Stimulated activated CD8-positive, alpha-beta memory T cell treated with anti-CD3 and anti-CD28 coated beads, Interleukin-7, amount 100 ng/mL, for 4 hours (primary cell): ENCODE measurements around the gene OAS3.
"Not testable (repeated sequence)": the region's sequence is repeated elsewhere in the genome, so short reads cannot be mapped to it uniquely, and the experiment has no call there.

Experiments used
- DNase-seq, 2 donors: peaks; one replicate each; pipeline ENCODE4 v3.0.0-alpha.2; 2020; ENCODE audit warnings: low read depth in 2 of 2

OAS3 gene

GRCh38 chr12:112937741-112938719 lies at the start of gene OAS3:
Gene OAS3, plus strand, starts transcription at chr12:112938474. Its CDS starts 57 bp downstream, at chr12:112938531.
- peak; percentile 61 to 70 for DNase-seq

- no peak for DNase-seq
Observed at GRCh38 chr12:112891093-112892024, 46.9 kb upstream of the OAS3 start.

- DNase-seq: no peak
Observed at GRCh38 chr12:112892856-112893255, 45.4 kb upstream of the OAS3 start.

GRCh38 chr12:112894128-112894527 lies 44.1 kb upstream of the OAS3 start:
- DNase-seq: no peak

GRCh38 chr12:112898380-112898779 lies 39.9 kb upstream of the OAS3 start:
- no peak for DNase-seq

DNA sequence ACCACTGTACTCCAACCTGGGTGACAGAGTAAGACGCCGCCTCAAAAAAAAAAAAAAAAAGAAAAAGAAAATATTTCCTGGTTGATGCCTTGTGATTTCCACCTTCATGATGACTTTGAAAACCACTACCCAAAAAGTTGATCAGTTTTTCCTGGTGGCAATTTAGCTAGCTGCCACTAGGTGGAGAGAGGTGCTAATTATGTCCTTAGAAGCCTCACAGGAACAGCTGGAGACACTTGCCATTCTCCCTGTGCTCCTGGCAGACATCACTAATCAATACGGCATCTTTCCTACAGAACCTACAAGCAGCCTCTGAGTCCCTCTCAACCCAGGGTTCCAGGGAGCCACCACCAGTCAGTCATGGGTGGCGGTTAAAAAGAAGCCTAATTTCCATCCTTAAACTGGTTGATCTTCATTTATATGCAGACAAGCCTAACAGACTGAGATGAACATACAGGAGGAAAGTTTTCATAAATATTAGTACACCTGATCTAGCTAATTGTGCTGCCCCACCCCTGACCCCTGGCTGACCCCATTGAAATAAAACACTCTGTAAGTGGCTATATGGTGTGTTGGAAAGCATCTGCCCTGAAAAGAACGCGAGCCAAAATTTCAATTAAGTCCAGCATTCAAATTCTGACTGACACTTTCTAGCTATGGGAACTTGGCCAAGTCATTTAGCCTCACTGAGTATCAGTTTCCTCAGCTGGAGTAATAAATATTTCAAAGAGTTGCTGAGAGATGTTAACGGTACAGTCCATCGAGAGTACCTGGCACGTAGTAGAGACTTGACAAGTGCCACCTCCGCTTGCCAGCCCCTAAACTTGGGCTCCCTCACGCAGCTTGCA lies 37.8 kb upstream of the OAS3 start:
- DNase-seq: peak in 1 of 2 donors; percentile 37

DNA sequence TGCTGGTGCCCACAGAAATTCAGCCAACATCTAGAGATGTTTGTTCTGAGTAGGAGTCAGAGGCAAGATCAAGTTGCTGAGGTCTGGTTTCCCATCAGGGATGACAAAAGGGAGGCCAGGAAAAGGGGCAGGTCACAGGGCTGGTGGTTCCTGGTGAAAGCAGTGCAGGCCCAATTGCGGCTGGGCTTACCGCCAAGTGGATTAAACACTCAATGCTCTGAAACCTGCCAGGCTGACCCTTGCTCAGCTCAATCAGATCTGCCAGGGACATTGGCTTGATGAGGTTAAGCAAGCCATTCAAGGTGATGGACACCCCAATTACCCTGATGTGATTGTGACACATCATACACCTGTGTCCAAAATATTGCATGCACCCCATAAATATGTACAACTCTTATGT lies 37.0 kb upstream of the OAS3 start:
- DNase-seq: no peak

DNA sequence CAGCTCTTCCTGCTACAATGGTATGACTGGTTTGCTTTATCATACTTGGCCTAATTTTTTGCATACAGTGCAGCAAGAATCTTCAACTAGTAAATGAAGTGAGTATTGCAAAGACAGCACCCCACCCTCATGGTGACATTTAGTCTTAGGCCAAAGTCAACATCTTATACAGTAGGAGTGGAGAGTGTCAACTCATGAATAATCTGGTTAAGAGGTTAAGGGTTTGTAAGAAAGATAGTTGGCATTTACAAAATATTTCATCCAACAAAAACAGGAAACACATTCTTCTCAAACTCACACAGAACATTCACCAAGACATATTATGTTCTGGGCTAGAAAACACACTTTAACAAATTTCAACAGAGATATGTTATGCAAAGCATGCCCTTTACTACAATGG lies 33.7 kb upstream of the OAS3 start:
- DNase-seq: no peak

GRCh38 chr12:112905451-112906089 lies 32.7 kb upstream of the OAS3 start:
- DNase-seq: no peak

GRCh38 chr12:112906712-112907414 lies 31.4 kb upstream of the OAS3 start, which contains the start of gene OAS1:
Gene OAS1, plus strand, starts transcription at chr12:112906962. Its CDS starts 78 bp downstream, at chr12:112907040.
- DNase-seq: peak in 1 of 2 donors; percentile 23

DNA sequence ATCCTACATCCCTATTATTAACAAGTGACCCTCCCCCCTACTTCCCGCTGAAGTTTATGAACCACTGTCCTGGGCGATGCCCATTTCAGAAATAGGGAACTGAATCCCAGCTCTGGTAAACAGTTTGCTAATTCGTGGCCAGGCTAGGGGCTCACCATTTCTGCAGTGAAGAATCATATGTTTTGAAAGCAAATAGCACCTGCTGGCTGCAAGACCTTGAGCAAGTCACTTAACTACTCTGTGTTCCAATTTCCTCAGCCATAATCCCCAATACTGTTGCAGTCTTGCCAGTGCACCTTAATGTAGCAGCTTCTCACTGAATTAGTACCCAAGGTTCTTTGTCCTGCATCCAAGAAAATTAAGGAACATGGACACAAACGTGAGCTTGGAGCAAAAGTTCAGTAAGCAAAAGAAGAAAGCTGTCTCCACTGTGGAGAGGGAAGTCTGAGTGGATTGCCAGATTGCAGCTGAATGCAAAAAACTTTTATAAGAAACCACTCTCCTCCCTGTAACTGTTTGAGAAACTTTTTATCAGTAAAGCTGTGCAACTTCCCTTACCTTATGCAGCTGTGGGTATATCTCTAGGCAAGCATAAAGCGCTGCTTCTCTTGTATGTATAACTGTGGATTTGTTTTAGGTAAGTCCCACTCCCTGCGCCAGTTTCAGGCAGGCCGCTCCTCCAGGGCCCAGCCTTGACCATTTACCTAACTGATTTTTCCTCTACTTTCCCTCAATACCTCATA lies 30.7 kb upstream of the OAS3 start:
- no peak for DNase-seq

DNA sequence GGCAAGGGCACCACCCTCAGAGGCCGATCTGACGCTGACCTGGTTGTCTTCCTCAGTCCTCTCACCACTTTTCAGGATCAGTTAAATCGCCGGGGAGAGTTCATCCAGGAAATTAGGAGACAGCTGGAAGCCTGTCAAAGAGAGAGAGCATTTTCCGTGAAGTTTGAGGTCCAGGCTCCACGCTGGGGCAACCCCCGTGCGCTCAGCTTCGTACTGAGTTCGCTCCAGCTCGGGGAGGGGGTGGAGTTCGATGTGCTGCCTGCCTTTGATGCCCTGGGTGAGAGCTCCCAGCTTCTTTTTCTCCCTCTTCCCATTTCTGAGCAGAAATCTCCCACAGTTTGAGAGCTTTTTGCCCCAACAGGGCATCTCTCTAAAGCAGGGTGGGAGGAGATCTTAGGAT lies 29.7 kb upstream of the OAS3 start:
- no peak for DNase-seq

DNA sequence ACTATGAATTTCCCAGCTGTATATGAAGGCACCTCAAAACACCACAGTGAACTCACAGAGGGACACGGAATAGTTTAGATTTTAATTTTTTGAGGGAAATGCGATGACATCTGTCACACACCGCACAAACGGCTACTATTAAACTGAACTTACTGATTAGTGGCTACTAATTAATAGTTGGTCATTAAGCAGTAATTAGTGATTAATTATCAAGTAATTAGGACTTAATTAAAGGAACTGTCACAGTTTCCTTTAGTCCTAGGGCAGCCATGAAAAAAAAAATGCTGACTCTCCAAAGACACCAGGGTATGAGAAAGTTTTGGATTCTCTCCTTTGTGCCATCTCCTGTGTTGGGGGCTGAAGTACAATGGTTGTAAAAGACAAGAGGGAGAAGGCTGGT lies 28.6 kb upstream of the OAS3 start:
- DNase-seq: no peak

GRCh38 chr12:112913038-112913688 lies 25.1 kb upstream of the OAS3 start:
- DNase-seq: no peak

DNA sequence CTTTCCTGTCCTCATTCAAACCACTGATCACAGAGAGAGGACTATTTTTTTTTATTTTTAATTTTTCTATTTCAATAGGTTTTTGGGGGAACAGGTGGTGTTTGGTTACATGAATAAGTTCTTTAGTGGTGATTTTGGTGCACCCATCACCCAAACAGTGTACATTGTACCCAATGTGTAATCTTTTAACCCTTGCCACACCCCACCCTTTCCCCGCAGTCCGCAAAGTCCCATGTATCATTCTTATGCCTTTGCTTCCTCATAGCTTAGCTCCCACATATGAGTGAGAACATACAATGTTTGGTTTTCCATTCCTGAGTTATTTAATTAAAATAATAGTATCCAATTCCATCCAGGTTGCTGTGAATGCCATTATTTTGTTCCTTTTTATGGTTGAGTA lies 24.4 kb upstream of the OAS3 start:
- DNase-seq: not testable (repeated sequence)

DNA sequence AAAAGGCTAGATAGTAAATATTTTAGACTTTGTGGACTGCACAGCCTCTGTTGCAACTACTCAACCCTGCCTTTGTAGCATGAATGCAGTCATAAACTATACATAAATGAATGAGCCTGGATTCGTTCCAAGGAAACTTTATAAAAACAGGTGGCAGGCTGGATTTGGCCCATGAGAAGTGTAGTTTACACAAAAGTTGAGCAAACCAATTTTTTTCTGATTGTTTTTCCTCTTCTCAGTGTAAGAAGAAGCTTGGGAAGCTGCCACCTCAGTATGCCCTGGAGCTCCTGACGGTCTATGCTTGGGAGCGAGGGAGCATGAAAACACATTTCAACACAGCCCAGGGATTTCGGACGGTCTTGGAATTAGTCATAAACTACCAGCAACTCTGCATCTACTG lies 22.0 kb upstream of the OAS3 start:
- DNase-seq: no peak

DNA sequence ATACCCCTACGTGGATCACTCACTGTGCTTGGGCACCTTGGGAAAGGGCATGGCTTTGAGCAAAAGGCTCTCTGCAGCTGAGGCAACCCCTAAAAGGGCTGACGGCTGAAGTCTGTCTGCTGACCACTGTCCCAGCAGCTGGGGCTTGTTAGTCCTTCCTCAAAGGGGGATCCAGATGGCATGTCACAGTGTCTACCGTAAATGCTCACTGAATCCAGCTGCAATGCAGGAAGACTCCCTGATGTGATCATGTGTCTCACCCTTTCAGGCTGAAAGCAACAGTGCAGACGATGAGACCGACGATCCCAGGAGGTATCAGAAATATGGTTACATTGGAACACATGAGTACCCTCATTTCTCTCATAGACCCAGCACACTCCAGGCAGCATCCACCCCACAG lies 19.2 kb upstream of the OAS3 start:
- no peak for DNase-seq

DNA sequence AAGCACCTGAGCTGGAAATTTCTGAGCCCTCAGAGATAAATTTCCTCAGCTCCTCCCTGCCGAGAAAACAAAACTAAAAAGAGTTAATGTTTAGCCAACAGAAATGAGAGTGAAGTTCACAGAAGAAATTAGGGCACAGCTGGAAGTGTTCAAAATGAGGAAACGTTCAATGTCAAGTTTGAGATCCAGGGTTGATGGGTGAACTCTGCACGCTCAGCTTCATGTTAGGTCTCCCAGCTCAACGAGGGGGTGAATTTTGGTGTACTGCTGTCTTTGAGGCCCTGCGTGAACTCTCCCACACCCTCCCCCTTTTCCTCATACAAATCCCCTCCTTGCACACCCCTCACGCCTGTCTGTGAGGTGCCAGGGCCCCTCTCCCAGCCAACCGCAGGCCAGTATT lies 13.3 kb upstream of the OAS3 start:
- DNase-seq: no peak
